H4 (cell line): ENCODE measurements around the gene NELFB. TPM values are rescaled to one million over a fixed set of nuclear protein-coding genes. Genes with fewer than 3 reads are reported as not detected.
"Not testable (repeated sequence)": the region's sequence is repeated elsewhere in the genome, so short reads cannot be mapped to it uniquely, and the experiment has no call there.

Experiments
- DNase-seq: peaks from one replicate; pipeline ENCODE4 v3.0.0-alpha.2; 2015; ENCODE audit warnings: low spot score
- total RNA-seq: library from RNA; depleted of rRNA; stranded (reverse); fragments of >200 nt; shearing (Covaris generic); gene quantifications from 2 replicates; pipeline ENCODE4 v1.2.3, GENCODE V29; 2014

The NELFB gene
- total RNA-seq, 1 experiment from 2014 or later: 33.0 TPM

DNA sequence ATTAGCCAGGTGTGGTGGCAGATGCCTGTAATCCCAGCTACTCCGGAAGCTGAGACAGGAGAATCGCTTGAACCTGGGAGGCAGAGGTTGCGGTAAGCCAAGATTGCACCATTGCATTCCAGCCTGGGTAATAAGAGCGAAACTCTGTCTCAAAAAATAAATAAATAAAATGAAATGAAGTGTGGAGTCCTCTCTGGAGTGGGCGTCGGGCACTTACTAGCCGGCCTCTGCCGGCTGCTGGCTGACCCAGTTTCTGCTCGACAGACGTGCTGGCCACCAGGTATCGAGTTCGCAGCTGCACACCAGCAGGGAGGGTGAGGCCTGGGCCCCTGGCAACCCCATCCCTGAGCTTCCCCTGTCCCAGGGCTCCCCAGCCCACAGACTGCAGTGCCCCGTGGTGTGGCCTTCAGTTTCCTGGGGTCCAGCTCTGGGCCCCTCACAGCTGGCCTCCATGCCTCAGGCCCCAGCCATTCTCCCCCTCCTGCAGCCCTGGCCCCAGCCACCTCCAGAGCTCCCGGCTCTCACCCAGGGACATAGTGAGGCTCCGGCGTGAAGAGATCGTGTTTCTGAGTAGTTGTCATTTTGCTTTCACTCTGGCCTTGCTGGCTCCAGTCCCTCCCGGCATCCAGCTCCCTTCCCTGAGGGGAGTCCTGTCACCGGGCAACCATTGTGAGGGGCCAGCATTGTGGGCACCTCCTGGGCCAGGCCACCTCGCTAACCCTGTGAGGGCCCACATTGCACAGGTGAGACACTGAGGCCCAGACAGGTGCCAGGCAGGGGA, 7.8 kb upstream of the NELFB start:
- DNase-seq: no peak

DNA sequence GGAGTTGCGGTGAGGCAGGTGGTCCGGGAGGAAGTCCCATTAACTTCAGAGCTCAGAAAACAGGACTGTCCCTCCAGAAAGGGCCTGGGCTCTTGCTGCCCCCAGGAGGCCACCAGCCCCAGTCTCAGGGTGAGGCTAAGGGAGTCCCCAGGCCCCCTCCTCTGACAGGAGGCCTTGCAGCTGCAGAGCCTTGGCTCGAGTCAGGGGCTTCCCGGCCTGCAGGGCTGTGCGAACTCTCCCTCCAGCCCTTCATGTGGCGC, 7.3 kb upstream of the NELFB start:
- DNase-seq: no peak

DNA sequence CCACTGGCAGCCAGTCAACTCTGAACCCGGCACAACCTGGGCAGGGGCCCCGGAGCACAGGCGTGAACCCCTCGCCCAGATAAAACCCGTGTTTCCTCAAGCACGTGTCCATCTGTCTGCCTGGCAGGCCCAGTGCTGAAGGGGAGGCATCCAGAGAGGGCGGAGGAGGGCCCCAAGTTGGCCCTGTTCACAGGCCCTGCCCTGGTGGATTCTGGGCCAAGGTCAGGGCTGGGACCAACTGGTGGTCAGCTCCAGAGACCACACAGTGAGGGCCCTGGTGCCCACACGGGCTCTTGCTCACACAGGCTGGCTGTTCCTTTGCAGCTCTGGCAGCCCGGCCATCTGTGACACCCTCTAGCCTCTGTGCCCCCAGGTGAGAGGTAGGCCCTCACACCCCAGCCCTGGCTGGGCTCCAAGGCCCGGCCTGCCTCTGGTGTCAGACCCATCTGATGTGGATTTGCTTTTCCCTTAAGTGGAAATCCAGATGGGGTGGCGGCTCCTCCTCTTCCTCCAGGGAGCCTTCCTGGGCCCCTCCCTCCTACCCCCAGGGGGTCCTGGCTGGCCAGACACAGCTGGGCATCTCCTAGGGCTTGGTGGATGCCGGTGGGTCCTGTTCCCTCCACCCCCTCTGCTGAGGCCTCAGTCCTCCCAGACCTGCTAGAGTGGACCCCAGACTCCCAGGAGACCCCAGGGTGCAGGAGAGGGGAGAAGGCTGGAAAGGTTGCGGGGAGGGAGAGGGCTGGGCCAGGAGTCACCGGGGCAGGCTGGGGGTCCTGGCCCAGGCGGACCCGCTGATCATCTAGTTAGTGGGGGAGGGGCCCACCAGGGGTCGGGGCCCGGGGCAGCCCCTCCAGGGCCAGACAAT, 4.6 kb upstream of the NELFB start:
- DNase-seq: no peak

DNA sequence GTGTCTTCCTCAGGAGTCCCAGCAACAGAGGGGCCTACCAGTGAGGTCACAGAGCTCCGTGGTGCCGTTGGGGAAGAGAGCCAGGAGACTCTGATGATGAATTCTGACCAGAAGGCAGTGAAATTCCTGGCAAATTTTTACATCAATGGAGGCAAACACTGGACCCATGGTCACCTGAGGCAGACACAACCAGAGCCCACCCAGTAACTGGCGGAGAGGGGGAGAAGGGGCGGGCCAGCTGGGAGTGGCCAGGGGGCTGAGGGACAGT, 4.0 kb upstream of the NELFB start, which contains the start of gene STPG3:
TSS of gene STPG3 (plus strand) at position 93 of the 268 bp plus-strand sequence. CDS start at position 94, 1 bp downstream.
- no peak for DNase-seq

DNA sequence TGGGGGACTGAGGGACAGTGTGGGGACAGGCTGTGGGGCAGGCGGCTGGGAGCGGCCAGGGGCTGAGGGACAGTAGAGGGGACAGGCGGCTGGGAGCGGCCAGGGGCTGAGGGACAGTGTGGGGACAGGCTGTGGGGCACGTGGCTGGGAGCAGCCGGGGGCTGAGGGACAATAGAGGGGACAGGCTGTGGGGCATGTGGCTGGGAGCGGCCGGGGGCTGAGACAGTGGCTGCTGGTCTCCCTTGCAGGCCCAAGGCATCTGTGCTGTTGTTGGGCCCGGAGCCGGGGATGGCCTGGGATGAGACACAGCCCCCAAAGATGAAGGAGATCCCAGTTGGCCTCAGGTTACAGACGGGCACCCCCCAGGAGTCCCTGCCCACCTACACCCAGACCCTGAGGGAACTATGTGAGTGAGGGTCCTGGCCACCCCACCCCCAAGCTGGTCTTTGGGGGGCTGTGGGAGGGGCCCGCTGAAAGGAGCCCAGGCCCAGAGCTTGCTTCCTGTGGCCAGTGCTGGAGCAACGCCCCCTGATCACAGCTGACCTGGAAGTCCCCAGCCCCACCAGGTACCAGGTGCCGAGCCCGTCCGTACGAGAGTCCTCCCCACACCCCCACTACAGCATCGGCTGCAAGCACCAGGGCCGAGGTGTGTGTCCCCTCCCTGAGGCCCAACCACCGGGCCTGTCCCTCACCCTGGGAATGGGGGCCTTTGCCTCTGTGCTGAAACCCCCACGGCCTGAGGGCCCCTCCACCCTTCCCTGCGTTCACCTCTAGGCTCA, 3.4 kb upstream of the NELFB start:
- no peak for DNase-seq

DNA sequence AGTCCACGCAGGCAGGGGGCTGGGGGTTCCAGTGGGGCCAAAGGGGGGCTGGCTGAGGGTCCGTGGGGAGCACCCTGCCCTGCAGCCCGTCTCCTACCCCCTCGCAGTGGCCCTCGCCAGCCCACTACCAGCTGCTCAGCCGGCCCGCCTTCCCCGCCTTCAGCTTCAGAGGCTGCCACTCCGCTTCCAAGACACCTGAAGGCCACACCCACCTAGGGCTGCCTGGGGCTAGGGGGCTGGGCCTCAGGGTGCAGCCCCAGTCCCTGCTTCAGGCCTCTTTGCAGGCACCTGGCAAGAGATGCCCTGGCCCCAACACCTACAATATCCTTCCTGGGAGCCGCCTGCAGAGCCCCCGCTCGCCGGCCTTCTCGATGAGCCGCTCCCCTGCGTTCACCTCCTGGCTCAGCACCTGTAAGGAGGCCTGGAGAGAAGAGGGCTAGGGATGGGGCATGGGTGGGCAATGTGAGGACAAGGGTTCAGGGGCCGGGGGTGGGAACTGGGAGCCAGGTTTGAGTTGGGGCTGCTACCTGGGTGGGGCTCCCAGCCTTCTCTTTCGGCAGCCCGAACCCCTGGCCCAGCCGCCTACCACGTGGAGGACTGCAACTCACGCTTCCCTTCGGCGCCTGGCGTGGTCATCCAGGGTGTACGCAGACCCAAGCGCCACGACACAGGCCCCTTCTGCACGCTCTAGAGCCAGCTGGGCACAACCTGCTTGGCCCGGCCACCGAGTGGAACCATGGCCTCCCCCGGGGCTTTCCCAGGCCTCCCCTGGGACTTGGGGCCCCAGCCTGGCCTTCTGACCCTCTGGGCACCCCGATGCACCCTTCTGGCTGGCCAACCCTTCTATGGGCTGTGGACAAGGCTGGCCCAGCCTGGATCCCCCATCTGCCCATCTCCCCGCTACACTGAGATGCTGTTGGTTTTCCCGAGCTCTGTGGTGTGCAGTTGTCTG, 2.3 kb upstream of the NELFB start:
- DNase-seq: no peak

DNA sequence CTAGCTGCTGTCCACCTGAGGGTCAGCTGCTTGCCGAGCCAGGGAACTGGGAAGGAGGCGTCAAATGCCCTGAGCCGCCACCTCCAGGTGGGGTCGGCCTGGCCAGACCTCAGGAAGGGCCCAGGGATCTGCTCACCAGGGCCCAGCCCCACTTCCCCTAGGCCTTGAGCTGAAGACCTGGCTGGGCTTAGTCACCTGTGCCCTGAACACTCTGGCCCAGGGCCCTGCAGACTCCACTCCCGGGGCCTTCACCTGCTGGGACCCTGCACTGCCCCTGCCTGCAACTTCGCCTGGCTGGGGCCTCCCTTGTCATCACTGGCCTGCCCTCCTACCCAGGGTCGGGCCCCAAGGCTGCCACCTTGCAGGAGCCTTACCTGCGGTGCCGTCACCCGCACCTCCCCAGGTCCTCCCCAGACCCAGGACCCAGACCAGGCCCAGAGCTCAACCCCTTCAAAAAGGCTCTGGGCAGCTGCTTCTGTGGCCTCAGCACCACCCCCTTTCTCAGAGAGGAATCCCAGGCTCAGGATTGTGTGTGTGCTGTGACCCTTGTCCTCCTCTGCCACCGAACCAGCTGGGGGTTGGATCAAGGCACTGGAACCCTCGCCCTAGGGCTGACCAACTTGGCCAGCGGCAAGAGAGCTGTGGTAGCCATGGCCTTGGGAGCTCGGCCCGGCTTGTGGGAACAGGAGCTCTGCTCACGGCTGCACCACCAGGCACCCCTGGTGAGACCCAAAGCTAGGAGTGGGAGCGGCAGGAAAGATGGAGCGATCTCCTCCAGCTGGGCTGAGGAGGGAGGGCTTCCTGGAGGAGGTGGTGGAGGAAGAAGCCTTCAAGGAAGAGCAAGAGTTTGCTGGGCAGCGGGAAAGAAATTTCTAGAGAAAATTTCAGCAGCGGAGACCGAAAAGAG, 1.2 kb upstream of the NELFB start:
- no peak for DNase-seq

DNA sequence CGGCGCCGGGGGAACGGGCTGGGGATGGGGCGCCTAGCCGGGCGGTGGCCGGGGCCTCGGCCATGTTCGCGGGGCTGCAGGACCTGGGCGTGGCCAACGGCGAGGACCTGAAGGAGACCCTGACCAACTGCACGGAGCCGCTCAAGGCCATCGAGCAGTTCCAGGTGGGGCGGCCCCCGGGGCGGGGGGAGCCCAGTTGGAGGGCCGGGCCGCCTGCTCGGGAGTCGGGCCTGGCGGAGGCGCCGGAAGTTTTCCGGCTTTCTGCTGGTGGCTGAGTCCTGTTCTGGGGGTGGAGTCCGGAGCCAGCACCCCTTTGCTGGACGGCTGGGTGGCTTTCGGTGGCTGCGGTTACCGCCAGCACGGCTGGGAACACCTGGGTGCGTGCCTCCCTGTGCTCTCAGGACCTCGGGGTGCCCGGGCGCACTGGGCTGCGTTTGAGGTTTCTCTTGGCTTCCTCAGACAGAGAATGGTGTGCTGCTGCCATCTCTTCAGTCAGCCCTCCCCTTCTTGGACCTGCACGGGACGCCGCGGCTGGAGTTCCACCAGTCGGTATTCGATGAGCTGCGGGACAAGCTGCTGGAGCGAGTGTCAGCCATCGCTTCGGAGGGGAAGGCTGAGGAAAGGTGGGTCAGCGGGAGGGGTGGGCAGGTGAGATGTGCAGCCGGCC, 454 bp downstream of the NELFB start:
- DNase-seq: no peak

DNA sequence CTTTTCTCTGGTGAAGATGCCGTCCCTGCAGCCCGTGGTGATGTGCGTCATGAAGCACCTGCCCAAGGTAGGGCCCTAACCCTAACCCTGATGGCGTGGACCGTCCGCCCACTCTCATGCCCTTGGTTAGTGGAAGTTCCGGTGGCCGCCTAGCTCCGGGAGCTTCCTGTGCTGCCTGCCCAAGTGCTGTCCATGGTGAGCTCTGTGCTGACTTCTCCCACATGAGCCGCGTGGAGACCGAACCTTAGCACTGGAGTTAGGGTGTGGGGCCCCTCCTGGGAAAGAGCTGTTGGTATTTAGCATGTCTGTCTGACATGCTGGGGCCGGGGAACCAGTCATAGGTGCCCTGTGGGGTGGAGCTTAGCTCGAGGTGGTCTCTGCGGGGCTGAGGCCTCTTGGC, 1.2 kb downstream of the NELFB start:
- no peak for DNase-seq

DNA sequence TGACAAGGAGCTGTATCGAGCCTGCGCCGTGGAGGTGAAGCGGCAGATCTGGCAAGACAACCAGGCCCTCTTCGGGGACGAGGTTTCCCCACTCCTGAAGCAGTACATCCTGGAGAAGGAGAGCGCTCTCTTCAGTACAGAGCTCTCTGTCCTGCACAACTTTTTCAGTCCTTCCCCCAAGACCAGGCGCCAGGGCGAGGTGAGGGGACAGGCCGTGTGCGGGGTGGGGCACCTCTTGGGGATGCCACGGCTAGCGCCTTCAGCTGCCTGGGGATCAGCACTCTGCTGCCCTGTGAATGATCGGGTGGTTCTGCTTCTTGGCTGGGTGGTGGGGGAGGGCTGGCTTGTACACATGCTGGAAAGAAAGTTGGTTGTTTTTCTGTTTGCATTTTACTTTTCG, 1.7 kb downstream of the NELFB start:
- no peak for DNase-seq

DNA sequence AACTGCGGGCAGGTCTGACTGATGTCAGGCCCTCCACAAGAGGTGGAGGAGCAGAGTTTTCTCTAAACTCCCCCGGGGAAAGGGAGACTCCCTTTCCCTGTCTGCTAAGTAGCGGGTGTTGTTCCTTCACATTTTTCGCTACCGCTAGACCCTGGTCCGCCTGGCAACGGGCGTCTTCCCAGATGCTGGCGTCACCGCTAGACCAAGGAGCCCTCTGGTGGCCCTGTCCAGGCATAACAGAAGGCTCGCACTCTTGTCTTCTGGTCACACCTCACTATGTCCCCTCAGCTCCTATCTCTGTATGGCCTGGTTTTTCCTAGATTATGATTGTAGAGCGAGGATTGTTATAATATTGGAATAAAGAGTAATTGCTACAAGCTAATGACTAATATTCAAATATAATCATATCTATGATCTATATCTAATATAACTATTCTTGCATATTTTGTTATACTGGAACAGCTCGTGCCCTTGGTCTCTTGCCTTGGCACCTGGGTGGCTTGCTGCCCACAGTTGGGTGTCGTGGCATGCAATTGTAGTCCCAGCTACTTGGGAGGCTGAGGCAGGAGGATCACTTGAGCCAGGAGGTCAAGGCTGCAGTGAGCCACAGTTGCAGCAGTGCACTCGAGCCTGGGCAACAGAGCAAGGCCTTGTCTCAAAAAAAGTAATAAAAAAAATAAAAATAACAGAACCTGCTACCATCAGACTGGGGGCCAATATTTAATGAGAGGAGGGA, 7.2 kb downstream of the NELFB start:
- DNase-seq: not testable (repeated sequence)

DNA sequence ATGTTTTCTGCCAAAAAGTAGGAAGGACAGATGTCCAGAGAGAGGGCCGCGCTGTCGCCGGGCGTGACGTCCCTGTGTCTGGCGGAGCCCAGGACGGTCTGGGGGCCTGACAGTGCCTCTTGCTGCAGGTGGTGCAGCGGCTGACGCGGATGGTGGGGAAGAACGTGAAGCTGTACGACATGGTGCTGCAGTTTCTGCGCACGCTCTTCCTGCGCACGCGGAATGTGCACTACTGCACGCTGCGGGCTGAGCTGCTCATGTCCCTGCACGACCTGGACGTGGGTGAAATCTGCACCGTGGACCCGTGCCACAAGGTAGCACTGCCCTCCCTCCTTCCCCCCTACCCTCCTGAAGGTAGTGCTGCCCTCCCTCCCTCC, 7.8 kb downstream of the NELFB start:
- no peak for DNase-seq

DNA sequence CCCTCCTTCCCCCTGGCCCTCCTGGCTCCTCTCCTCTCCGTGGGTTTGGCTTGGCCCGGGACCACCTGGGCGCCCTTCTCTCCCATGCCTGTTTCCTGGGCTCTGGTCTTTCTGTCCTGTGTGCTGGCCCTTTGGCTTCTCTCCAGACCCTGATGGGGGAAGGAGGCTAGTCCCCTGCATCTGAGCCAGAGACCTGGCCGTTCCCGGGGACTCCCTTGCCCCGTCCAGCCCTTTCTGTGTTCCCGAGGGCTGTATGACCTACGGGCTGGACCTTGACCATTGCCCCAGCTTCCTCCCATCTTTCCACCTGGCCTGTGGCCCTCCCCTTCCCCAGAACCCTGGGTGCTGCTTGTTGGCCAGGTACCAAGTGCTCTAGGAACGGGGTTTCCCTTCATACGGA, 8.4 kb downstream of the NELFB start:
- no peak for DNase-seq

DNA sequence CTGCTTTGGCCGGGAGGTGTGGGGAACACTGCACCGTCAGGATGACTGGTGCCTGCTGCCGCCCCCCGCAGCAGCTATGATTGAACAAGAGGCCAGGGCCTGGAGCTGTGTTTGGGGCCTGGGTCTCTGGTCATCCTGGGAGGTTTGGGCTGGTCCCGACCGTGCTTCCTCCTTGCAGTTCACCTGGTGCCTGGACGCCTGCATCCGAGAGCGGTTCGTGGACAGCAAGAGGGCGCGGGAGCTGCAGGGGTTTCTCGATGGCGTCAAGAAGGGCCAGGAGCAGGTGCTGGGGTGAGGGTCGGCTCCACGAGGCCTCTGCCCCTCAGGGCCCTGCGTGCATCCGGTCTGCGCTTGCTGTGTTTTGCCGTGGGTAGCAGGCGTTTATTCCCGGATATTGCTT, 8.9 kb downstream of the NELFB start:
- no peak for DNase-seq

DNA sequence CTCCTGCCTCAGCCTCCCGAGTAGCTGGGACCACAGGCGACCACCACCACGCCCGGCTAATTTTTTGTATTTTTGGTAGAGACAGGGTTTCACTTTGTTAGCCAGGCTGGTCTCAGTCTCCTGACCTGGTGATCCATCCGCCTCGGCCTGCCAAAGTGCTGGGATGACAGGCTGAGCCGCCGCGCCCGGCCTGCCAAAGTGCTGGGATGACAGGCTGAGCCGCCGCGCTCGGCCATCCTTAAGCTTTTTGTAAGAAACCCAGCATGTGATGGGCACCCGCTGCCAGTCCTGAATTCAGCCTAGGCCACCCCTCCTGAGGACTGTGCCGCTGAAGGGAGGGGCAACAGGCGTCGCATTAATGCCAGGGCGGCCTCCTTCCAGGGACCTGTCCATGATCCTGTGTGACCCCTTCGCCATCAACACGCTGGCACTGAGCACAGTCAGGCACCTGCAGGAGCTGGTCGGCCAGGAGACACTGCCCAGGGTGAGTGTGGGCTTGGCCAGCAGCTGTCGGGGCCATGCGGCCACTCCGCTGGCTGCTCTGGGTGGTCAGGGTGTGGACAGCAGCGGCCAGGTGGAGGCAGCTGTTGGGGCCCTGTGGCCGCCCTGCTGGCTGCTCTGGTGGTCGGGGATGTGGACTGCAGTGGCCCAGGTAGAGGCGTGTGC, 10.5 kb downstream of the NELFB start:
- DNase-seq: no peak

DNA sequence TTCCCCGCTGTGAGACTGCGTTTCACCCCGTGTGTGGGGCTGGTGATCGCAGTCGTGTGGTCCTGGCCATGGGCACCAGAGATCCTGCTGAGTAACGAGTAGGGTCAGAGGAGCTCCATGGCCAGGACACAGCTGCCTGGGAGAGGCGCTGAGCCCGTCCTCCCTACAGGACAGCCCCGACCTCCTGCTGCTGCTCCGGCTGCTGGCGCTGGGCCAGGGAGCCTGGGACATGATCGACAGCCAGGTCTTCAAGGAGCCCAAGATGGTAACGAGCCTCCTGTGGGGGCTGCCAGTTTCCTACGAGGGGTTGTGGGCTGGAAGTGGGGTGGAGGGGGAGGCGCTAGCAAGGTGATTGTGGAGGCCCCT, 11.0 kb downstream of the NELFB start:
- no peak for DNase-seq

DNA sequence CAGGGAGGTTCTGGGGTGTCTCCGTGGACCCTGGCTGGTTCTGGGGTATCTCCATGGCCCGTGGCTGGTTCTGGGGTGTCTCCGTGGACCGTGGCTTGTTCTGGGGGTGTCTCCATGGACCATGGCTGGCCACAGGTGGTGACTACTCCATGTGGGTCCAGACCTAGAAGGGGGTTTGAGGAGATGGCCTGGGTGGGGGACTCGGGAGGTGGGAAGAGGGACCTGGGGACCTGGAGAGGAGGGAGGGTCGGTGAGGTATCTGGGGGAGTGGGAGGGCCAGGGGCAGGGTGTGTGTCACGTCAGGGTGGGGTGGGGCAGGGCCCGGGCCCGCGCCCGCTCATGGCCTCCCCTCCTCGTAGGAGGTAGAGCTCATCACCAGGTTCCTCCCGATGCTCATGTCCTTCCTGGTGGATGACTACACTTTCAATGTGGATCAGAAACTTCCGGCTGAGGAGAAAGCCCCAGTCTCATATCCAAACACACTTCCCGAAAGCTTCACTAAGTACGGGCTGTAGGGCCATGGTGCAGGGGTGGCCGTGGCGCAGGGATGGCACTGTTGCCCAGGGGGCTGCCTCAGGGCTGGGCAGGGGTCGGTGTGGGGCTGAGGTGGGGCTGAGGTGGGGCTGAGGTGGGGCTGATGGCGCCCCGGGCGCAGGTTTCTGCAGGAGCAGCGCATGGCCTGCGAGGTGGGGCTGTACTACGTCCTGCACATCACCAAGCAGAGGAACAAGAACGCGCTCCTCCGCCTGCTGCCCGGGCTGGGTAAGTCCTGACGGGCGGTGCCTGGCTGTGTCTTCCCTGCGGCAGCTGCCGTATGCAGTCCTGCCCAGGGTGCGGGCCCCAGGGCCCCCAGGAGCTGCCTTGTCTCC, 11.7 kb downstream of the NELFB start:
- DNase-seq: no peak

DNA sequence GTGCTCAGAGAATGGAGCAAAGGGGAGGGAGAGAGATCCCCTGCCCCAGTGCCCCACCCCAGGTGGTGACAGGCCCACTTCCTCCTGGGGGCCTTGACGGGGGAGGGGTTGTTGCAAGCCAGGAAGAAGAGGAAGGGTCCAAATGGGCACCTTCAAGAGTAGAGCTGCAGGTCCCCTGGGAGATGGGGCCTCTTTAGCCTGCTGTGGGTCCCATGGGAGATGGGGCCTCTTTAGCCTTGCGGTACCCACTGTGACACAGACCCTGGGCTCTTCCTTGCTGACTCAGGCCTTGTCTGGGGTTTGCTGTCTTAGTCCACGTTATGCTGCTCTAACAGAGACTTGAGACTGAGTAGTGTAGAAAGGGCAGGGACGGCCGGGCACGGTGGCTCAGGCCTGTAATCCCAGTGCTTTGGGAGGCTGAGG, 12.8 kb downstream of the NELFB start:
- DNase-seq: no peak
